LHCN-M2 (cell line): ENCODE measurements around the gene SIN3A. TPM values are rescaled to one million over a fixed set of nuclear protein-coding genes. Genes with fewer than 3 reads are reported as not detected.
"Not testable (repeated sequence)": the region's sequence is repeated elsewhere in the genome, so short reads cannot be mapped to it uniquely, and the experiment has no call there.

Source experiments
- DNase-seq: peaks from one replicate; pipeline ENCODE4 v3.0.0-alpha.2; 2012; ENCODE audit warnings: low read depth
- polyA plus RNA-seq: library from polyadenylated mRNA; unstranded; fragments of >200 nt; gene quantifications from one replicate; pipeline ENCODE4 v1.2.1, GENCODE V29; 2012; ENCODE audit warnings: missing spikeins
- total RNA-seq: library from RNA; depleted of rRNA; stranded (reverse); fragments of >200 nt; gene quantifications from 2 replicates; pipeline ENCODE4 v1.2.3, GENCODE V29; 2014; rRNA removed

SIN3A gene
- 21.5 and 26.9 TPM in 2 replicates for total RNA-seq
- 10.3 TPM for polyA plus RNA-seq

GRCh38 chr15:75451674-75452363 lies at the start of gene SIN3A:
Gene SIN3A, minus strand, starts transcription at chr15:75451690. Its CDS starts 21,315 bp downstream, at chr15:75430375.
- DNase-seq: peak; percentile 100

- DNase-seq: no peak
Observed at GRCh38 chr15:75493732-75494131, 42.2 kb upstream of the SIN3A start.

- no peak for DNase-seq
Observed at GRCh38 chr15:75483961-75484360, 32.5 kb upstream of the SIN3A start.

- not testable (repeated sequence) for DNase-seq
Observed at GRCh38 chr15:75483556-75483955, 32.1 kb upstream of the SIN3A start.

GRCh38 chr15:75483106-75483505 lies 31.6 kb upstream of the SIN3A start:
- DNase-seq: no peak

- DNase-seq: not testable (repeated sequence)
Observed at GRCh38 chr15:75480463-75480862, 29.0 kb upstream of the SIN3A start.

- no peak for DNase-seq
Observed at GRCh38 chr15:75479670-75480069, 28.2 kb upstream of the SIN3A start.

- DNase-seq: not testable (repeated sequence)
Observed at GRCh38 chr15:75477094-75477493, 25.6 kb upstream of the SIN3A start.

- DNase-seq: no peak
Observed at GRCh38 chr15:75468913-75469598, 17.6 kb upstream of the SIN3A start.

- DNase-seq: no peak
Observed at GRCh38 chr15:75460646-75461045, 9.2 kb upstream of the SIN3A start.

GRCh38 chr15:75459581-75459980 lies 8.1 kb upstream of the SIN3A start:
- no peak for DNase-seq

GRCh38 chr15:75456710-75457109 lies 5.2 kb upstream of the SIN3A start:
- no peak for DNase-seq

GRCh38 chr15:75455982-75456531 lies 4.6 kb upstream of the SIN3A start:
- DNase-seq: no peak

GRCh38 chr15:75455424-75455981 lies 4.0 kb upstream of the SIN3A start:
- peak; percentile 67 for DNase-seq

GRCh38 chr15:75454471-75455378 lies 3.2 kb upstream of the SIN3A start:
- DNase-seq: no peak

GRCh38 chr15:75453703-75454470 lies 2.4 kb upstream of the SIN3A start:
- DNase-seq: peak; percentile 100

- DNase-seq: peak; percentile 68
Observed at GRCh38 chr15:75452865-75453702, 1.6 kb upstream of the SIN3A start.

GRCh38 chr15:75452364-75452864 lies 924 bp upstream of the SIN3A start:
- DNase-seq: peak; percentile 68

GRCh38 chr15:75451202-75451673 lies 252 bp downstream of the SIN3A start:
- DNase-seq: no peak
